Body of pancreas (tissue), 4 donors: ENCODE measurements around the gene AVPR2.

Experiments
- CTCF ChIP-seq, 7 experiments: fragments of 450-650 bp in 4 of 7; fragments of 200-600 bp in 3 of 7; sonication (generic) in 3 of 7; IDR thresholded peaks; one replicate each; pipeline ENCODE4 v1.5.1; 2016 to 2019; ENCODE audit warnings: antibody characterized with exemption in 7 of 7
- POLR2A ChIP-seq, 3 donors: fragments of 450-650 bp; IDR thresholded peaks; one replicate each; pipeline ENCODE4 v1.6.1; 2016; ENCODE audit warnings: antibody characterized with exemption in 3 of 3, mild to moderate bottlenecking in 2 of 3

GRCh38 chrX:153884590-153884989 is 19.9 kb upstream of the AVPR2 start:
- TF ChIP-seq POLR2A (IDR thresholded peaks at IDR 0.05) (no peak), CTCF (IDR thresholded peaks at IDR 0.05) (no peak)
